Activated naive CD8-positive, alpha-beta T cell treated with anti-CD3 and anti-CD28 coated beads, Interleukin-2, amount 10 ng/mL, durations not matched to agents 7 days and 5 days (primary cell): ENCODE data around the gene HMCN2. TPM values are rescaled to one million over a fixed set of nuclear protein-coding genes. Genes with fewer than 3 reads are reported as not detected.
"Not testable (repeated sequence)": the region's sequence is repeated elsewhere in the genome, so short reads cannot be mapped to it uniquely, and the experiment has no call there.

Experiments
- ATAC-seq: fragments of 150-1000 bp; cut with Tn5 transposase; one replicate; pipeline ENCODE4 v1.10.0; 2021; ENCODE audit warnings: low read depth, moderate library complexity
- POLR2A ChIA-PET: fragments of 350-600 bp; sonication (Branson Sonifier 250); formaldehyde crosslinking; loops from one replicate; lab custom pipeline; 2021; ENCODE audit warnings: antibody characterized with exemption; lab: Charles Lee
- DNase-seq: peaks from one replicate; pipeline ENCODE4 v3.0.0; 2021
- H3K27ac Mint-ChIP-seq: one replicate; pipeline ENCODE4 v1.8.0; 2022; ENCODE audit warnings: mild to moderate bottlenecking, mixed read lengths
- H3K27me3 Mint-ChIP-seq: one replicate; pipeline ENCODE4 v1.8.0; 2022; ENCODE audit warnings: mild to moderate bottlenecking, moderate library complexity, mixed read lengths
- H3K36me3 Mint-ChIP-seq: one replicate; pipeline ENCODE4 v1.8.0; 2021; ENCODE audit warnings: mild to moderate bottlenecking, mixed read lengths
- H3K4me1 Mint-ChIP-seq: one replicate; pipeline ENCODE4 v1.8.0; 2021; ENCODE audit warnings: mixed read lengths
- H3K4me3 Mint-ChIP-seq: one replicate; pipeline ENCODE4 v1.8.0; 2022; ENCODE audit warnings: mild to moderate bottlenecking, moderate library complexity, mixed read lengths
- H3K9me3 Mint-ChIP-seq: one replicate; pipeline ENCODE4 v1.8.0; 2021; ENCODE audit warnings: mixed read lengths
- total RNA-seq, 2 experiments: library from RNA; stranded (reverse); gene quantifications; one replicate each; pipeline ENCODE4 v1.2.3, GENCODE V29; 2021

HMCN2 gene
- total RNA-seq, 2 experiments from 2014 or later = not detected

- Mint-ChIP-seq H3K27me3 (no peaks in the 10 kb centered on the region), H3K4me3 (no peak overlapping the region), H3K27ac (no peak overlapping the region), H3K4me1 (no peaks in the 10 kb centered on the region), H3K36me3 (no peaks in the 10 kb centered on the region), H3K9me3 (no peaks in the 10 kb centered on the region)
- ATAC-seq (no peak), DNase-seq (no peak)
- POLR2A ChIA-PET = no interaction called here
These were observed 133.1 kb downstream of the HMCN2 start for GRCh38 chr9:130398487-130399240.

GRCh38 chr9:130399768-130400167, 134.2 kb downstream of the HMCN2 start:
- no peaks in the 10 kb centered on the region for H3K36me3 Mint-ChIP-seq
- no peaks in the 10 kb centered on the region for H3K9me3 Mint-ChIP-seq
- ATAC-seq (no peak), DNase-seq (no peak)
- H3K27ac Mint-ChIP-seq = no peak overlapping the region
- no peak overlapping the region for H3K4me3 Mint-ChIP-seq
- POLR2A ChIA-PET = no interaction called here
- H3K4me1 Mint-ChIP-seq = no peaks in the 10 kb centered on the region
- no peaks in the 10 kb centered on the region for H3K27me3 Mint-ChIP-seq

- Mint-ChIP-seq H3K36me3 (no peaks in the 10 kb centered on the region), H3K27me3 (no peaks in the 10 kb centered on the region), H3K27ac (no peak overlapping the region), H3K9me3 (no peaks in the 10 kb centered on the region), H3K4me3 (no peak overlapping the region), H3K4me1 (no peaks in the 10 kb centered on the region)
- DNase-seq (no peak), ATAC-seq (no peak)
- POLR2A ChIA-PET = no interaction called here
These were observed 135.3 kb downstream of the HMCN2 start for GRCh38 chr9:130400870-130401269.

GRCh38 chr9:130401742-130402141, 136.2 kb downstream of the HMCN2 start:
- H3K4me3 Mint-ChIP-seq, H3K27me3 Mint-ChIP-seq, H3K4me1 Mint-ChIP-seq, H3K27ac Mint-ChIP-seq, H3K36me3 Mint-ChIP-seq, DNase-seq, H3K9me3 Mint-ChIP-seq, ATAC-seq, POLR2A ChIA-PET: not testable (repeated sequence)

- no peak for ATAC-seq
- POLR2A ChIA-PET = no interaction called here
- no peaks in the 10 kb centered on the region for H3K27me3 Mint-ChIP-seq
These were observed 136.7 kb downstream of the HMCN2 start for GRCh38 chr9:130402243-130402642.

GRCh38 chr9:130402645-130403440, 137.3 kb downstream of the HMCN2 start:
- no peaks in the 10 kb centered on the region for H3K9me3 Mint-ChIP-seq
- no peaks in the 10 kb centered on the region for H3K4me1 Mint-ChIP-seq
- DNase-seq (no peak), ATAC-seq (no peak)
- H3K27me3 Mint-ChIP-seq = no peaks in the 10 kb centered on the region
- H3K4me3 Mint-ChIP-seq = no peak overlapping the region
- no peaks in the 10 kb centered on the region for H3K36me3 Mint-ChIP-seq
- H3K27ac Mint-ChIP-seq = no peak overlapping the region
- POLR2A ChIA-PET = no interaction called here

More at GRCh38 chr9:130402243-130402642, 136.7 kb downstream of the HMCN2 start:
- Mint-ChIP-seq H3K9me3 (no peaks in the 10 kb centered on the region), H3K36me3 (no peaks in the 10 kb centered on the region), H3K4me1 (no peaks in the 10 kb centered on the region), H3K27ac (no peak overlapping the region), H3K4me3 (no peak overlapping the region)
- DNase-seq = no peak

- no peaks in the 10 kb centered on the region for H3K9me3 Mint-ChIP-seq
- H3K27me3 Mint-ChIP-seq = no peaks in the 10 kb centered on the region
- H3K4me3 Mint-ChIP-seq = no peak overlapping the region
- POLR2A ChIA-PET = no interaction called here
- H3K36me3 Mint-ChIP-seq = no peaks in the 10 kb centered on the region
- ATAC-seq (no peak), DNase-seq (no peak)
- H3K27ac Mint-ChIP-seq = no peak overlapping the region
- H3K4me1 Mint-ChIP-seq = no peaks in the 10 kb centered on the region
These were observed 140.2 kb downstream of the HMCN2 start for GRCh38 chr9:130405657-130406257.

- no peaks in the 10 kb centered on the region for H3K27me3 Mint-ChIP-seq
- no peaks in the 10 kb centered on the region for H3K36me3 Mint-ChIP-seq
- ATAC-seq = no peak
These were observed 140.8 kb downstream of the HMCN2 start for GRCh38 chr9:130406278-130406895.

GRCh38 chr9:130407916-130408663, 142.5 kb downstream of the HMCN2 start:
- Mint-ChIP-seq H3K27ac (no peak overlapping the region), H3K27me3 (peaks cover 10% of the 10 kb centered on the region), H3K9me3 (no peaks in the 10 kb centered on the region), H3K4me1 (no peaks in the 10 kb centered on the region), H3K4me3 (no peak overlapping the region), H3K36me3 (no peaks in the 10 kb centered on the region)
- POLR2A ChIA-PET = no interaction called here
- ATAC-seq = no peak
- DNase-seq = no peak

More at GRCh38 chr9:130406278-130406895, 140.8 kb downstream of the HMCN2 start:
- DNase-seq = no peak
- H3K4me3 Mint-ChIP-seq = no peak overlapping the region
- POLR2A ChIA-PET = no interaction called here
- no peaks in the 10 kb centered on the region for H3K4me1 Mint-ChIP-seq
- H3K27ac Mint-ChIP-seq = no peak overlapping the region
- no peaks in the 10 kb centered on the region for H3K9me3 Mint-ChIP-seq

- Mint-ChIP-seq H3K4me1 (no peaks in the 10 kb centered on the region), H3K27me3 (peaks cover 13% of the 10 kb centered on the region), H3K4me3 (no peak overlapping the region), H3K27ac (no peak overlapping the region), H3K36me3 (no peaks in the 10 kb centered on the region), H3K9me3 (no peaks in the 10 kb centered on the region)
- POLR2A ChIA-PET = no interaction called here
- ATAC-seq = no peak
- no peak for DNase-seq
These were observed 143.1 kb downstream of the HMCN2 start for GRCh38 chr9:130408669-130409068.

GRCh38 chr9:130409246-130409645, 143.7 kb downstream of the HMCN2 start:
- ATAC-seq (no peak), DNase-seq (no peak)
- POLR2A ChIA-PET = no interaction called here
- H3K27me3 Mint-ChIP-seq = peaks cover 13% of the 10 kb centered on the region
- H3K27ac Mint-ChIP-seq = no peak overlapping the region
- no peaks in the 10 kb centered on the region for H3K36me3 Mint-ChIP-seq
- no peaks in the 10 kb centered on the region for H3K9me3 Mint-ChIP-seq
- H3K4me3 Mint-ChIP-seq = no peak overlapping the region
- no peaks in the 10 kb centered on the region for H3K4me1 Mint-ChIP-seq

- POLR2A ChIA-PET = no interaction called here
These were observed 144.9 kb downstream of the HMCN2 start for GRCh38 chr9:130410443-130410842.

GRCh38 chr9:130411566-130411915, 146.0 kb downstream of the HMCN2 start:
- Mint-ChIP-seq H3K27me3 (peaks cover 13% of the 10 kb centered on the region), H3K27ac (no peak overlapping the region), H3K4me1 (no peaks in the 10 kb centered on the region), H3K9me3 (no peaks in the 10 kb centered on the region), H3K4me3 (no peak overlapping the region), H3K36me3 (no peaks in the 10 kb centered on the region)
- DNase-seq (no peak), ATAC-seq (no peak)
- POLR2A ChIA-PET = no interaction called here

More at GRCh38 chr9:130410443-130410842, 144.9 kb downstream of the HMCN2 start:
- Mint-ChIP-seq H3K36me3 (no peaks in the 10 kb centered on the region), H3K4me3 (no peak overlapping the region), H3K27ac (no peak overlapping the region), H3K27me3 (peaks cover 13% of the 10 kb centered on the region), H3K4me1 (no peaks in the 10 kb centered on the region), H3K9me3 (no peaks in the 10 kb centered on the region)
- DNase-seq = no peak
- ATAC-seq = no peak
